Inferior parietal cortex (tissue), 1 donor: ENCODE measurements around the gene MAX.

Source experiments
- DNase-seq: peaks from one replicate; pipeline ENCODE4 v3.0.0-alpha.2; 2016; ENCODE audit errors: extremely low spot score

Gene MAX

DNA sequence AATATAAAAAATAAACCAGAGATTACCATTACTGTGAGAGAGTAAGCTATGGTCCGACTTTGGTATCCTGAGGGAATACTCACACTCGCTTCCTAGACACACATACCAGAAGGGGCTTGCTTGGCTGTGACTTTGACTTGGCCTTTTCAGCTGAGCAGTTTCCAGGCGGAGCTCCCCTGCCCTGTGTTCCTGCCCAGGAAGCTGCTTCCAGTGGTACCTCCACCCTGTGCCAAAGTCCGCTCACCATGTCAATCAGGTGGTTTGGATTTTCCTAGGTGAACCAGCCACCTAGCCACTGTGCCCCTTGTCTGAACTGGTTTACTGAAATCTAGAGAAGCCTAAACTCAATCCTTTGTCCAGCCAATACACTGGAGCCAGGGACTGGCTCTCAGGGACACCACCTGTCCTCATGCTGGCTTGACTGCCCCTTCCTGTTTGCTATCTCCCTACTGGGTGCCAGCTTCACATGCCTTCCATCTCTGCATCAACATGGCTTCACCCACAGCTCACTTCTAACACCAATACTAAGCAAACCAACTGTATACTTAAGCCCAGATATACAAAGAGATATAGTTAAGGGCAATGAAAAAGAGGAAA is 28.6 kb downstream of the MAX start:
- DNase-seq: no peak

DNA sequence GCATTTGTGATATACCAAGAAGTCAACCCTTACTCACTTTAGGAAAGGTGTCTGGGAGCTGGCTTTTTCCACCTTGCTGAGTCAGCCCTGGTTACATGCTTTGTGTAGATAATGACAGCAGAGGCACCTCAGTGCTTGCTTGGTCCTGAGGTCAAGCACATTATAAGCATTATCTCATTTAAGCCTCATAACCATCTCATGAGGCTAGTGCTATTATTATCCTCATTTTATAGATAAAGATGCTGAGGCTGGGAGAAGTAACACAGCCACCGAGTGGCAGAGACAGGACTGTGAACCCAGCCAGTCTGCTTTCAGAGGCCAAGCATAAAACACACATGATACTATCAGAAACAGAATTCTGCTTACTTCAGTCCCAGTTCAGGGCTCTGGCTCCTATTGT is 29.4 kb downstream of the MAX start:
- DNase-seq: no peak

DNA sequence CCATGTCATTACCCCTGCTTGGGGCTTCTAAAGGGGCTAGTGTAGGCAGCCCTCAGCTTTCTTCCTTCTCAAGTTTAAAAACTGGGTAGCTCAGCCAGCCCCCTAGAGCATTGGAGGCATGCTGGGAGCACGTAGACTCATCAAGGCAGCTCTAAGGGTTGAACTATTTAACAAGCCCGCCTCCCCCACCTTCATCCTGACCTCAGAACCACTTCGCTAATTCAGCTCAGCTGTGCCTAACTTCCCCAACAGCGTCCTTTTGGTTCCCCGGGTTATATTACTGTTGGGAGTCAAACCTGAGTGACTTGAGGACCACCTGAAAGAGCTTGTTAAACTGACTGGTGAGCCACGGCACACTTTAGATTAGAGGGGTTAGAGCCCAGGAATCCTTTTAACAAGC is 30.1 kb downstream of the MAX start:
- no peak for DNase-seq

DNA sequence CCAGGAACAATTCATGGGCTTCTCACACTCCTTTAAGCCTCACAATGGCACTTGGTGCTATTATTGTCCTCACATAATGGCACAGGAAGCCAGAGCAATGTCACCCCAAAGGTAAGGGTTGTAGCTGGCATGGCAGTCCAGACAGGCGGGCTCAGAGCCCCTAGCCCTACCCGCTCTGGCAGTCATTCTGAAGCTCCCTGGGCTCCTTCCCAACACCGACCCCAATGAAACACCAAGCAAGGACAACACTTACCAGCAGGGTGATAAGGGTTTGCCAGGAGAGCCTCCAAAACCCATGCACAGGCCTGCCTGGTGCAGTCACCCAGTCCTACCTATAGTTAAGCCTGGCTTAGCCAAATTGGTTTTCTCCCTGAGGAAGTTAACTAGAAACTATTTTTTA is 30.8 kb downstream of the MAX start:
- DNase-seq: no peak

DNA sequence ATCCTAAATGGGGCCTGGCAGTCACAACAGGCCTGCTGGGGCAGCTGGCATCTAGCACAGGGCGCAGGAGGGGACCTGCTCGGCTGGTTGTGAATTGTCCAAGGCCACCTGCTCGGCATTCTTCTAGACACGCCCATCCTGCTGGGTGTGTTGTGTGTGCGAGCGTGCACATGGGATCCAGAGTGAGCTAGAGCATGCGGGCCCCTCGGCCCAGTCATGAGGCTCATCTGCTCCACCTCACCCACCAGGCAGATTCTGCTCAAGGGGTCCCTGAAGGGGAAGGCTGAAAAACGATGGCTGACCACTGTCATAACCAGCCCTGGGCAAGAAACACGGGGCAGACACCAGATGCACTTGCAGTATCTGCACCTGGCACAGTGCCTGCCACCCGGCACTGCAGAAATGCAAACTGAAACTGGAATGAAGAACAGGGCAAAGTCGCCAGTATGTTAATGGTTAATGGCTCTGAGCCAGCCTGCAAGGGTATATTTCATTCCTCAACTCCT is 31.8 kb downstream of the MAX start:
- DNase-seq: no peak

DNA sequence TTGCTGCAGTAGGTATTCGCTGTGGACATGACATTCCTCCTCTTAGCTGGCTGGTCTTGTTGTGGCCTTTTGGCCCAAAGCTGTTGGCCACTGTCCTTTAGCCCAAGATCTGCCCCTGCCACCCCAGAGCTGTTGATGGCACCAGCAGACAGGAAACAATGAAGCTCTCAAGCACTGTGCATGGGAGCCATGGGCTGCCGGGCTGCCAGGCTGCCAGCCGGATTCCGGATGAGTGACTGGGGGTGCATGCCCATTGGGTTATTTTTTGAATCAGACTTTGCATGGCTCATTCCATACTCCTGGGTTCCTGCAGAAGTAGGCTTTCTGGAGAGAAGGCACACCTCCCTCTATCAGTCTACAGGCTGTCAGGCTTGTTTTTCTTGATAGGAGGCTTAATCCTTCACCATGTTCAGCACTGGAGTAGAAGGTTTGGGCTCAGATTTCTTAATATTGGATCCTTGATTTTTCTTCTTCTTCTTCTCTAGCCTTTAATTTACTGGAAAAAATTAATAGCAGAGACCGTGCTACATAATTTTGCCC is 32.4 kb downstream of the MAX start:
- no peak for DNase-seq

DNA sequence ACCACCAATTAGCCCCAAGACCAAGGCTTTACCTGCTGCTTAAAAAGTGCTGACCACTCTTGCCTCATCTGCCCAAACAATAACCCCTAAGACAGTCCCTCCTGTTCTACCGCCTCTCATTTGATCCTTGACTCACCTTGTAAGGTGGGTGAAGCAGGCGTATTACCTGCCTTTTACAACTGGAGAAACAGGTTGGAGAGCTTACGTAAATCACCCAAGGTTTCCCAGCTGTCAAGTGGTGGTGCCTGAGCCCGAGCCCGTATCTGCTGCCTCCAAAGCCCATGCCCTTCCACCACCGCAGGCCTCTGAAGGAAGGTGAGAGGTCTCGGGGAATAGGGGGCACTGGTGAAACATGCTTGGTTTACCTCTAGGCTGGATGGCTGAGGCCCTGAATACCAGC is 36.6 kb downstream of the MAX start:
- no peak for DNase-seq

DNA sequence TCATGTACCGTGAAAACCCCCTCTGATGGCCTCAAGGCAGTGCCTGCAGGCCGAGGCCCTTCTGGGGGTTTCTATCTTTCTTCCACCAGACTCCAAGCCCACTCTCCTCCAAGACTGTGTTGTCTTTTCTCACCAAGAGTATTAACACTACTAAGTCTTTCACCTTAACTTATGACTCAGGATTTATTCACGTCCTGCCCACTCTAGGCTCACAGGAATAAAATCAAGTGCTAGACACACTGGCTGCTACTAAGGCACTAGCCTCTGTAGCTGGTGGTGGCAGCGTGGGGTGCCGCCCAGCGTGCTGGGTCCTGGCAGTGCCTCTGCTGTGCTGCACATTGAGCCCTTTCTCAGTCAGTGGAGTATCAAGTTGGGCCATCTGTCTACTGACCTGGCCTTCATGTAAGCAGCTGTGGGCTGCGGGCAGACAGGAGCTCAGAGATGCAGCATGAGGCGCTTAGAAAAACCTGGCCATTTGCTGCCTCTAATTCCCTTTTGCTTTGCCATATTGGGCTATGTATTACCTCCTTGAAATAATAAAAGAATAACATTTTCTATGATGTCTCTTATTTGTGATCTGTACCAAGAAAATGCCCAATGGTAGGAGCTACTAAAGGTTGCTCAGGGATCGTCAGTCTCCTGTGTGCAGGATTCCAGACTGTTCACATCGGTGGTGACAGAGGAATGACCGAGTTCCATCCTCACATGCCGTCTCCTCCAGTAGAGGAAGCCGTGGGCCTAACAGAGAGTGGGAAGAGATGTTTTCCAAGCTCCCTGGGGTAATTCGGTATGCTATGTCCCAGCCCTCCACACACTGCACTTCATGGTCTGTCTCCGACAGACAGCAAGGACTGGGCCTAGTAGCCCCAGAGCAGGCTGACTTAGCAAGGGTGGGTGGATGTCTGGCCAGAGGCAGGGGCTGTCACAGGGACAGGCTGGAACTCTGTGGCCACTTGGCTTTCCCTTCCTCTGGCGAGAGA is 39.9 kb downstream of the MAX start:
- no peak for DNase-seq

DNA sequence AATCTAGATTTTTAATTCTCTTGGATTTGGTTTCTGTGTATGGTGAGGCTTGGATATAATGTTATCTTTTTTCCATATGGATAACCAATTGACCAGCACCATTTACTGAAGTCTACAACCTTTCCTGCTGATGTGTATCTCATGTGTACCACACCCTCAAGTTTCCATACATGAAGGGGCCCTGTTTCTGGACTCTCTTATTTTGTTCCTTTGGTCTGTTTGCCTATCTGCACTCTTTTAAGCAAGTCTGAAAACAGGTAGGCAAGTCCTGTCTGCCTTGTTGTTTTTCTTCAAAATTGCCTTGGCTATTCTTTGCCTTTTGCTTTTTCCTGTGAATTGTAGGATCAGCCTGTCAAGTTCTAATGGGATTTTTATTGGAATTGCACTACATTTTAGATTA is 44.6 kb downstream of the MAX start:
- DNase-seq: no peak

DNA sequence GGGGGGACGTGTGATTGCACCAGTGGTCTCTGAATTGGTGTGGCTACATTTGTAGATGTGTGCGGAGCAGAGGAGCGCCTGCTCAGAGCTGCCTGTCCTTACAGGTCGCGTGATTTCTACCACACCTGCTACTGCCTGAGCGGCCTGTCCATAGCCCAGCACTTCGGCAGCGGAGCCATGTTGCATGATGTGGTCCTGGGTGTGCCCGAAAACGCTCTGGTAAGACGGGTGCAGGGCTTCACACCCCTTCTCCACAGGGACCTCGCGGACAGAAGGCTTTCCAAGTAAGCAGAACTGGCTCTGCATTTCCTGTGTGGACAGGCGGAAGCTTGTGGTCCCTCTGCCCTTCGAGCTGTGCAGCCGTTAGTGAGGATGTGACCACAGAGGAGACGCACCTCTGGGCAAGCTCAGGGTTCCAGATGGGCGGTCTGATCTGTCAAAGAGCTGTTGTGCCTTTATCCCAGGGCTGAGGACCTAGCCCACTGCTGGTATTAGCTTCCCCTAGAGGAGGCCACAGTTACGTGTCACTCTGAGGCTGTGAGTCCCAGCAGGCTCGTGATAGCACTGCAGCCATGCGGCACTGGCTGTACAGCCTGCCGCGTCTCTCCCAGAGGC is 47.7 kb downstream of the MAX start:
- DNase-seq: no peak

DNA sequence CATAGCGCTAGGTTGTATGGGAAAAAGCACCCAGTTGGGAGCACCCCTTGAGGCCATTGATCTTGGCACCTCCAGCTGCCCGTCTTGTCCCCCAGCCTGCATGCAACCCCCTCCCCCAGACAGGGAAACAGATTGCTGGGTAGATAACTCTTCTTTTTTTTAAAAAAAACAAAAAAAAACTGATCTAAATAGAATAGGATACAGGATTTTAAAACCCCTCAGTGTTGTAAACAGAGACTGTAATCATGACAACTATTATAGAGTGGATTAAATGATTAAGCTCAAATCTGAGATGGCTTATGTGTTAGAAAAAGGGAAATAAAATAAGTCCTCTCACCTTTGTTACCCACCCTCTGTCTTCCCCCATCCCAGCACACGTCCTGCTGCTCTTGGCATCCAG is 48.9 kb downstream of the MAX start:
- DNase-seq: no peak

DNA sequence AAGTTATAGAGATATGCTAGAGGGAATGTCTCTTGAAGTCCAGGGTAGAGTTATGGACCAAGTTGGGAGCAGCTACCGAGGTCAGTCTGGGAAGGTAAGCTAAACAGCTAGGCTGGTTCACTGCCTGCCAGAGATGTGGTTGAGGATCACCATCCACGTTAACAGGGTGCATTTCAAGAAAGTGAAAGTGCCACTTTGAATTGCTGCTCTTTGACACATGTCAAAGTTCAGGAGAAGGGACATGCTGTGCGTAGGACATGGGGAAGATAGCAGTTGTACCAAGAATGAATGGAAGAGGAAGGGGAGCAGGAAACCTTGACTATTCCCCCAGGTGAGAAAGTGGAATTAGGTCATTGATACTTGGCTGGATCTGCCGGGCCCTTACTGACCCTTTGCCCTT is 49.5 kb downstream of the MAX start:
- no peak for DNase-seq

DNA sequence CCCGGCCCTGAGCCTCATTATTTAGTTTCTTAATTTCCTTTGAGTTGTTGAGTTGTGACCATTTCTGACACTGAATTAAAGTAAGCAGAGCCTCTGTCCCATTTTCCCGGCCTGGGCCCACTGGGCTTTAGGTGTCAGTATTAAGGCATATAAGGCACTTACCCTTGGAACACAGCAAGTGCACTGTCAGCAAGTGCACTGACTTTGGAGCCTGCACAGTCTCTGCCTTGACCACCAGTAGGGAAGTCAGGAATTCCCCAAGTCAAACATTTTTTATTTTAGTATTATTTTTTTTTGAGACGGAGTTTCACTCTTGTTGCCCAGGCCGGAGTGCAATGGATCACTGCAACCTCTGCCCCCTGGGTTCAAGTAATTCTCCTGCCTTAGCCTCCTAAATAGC is 56.6 kb downstream of the MAX start:
- DNase-seq: no peak

DNA sequence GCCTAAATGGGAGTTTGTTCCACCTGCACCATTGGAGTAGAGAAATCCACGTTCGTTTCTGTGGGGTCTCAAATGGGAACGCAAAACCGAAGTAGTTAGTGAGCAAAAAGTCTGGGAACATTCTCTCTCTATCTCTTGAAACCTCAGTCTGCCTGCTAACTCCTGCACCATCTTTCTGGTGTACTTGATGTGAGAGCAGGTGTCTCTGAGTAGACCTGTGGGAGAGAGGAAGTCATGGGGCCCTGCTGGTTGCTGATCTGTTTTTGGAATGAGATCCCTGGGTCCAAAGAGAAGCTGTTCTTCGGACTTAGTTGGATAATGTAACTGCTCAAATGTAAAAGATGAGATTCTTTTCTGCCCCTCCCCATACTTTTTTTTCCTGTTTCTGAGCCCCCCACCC is 57.3 kb downstream of the MAX start:
- no peak for DNase-seq

DNA sequence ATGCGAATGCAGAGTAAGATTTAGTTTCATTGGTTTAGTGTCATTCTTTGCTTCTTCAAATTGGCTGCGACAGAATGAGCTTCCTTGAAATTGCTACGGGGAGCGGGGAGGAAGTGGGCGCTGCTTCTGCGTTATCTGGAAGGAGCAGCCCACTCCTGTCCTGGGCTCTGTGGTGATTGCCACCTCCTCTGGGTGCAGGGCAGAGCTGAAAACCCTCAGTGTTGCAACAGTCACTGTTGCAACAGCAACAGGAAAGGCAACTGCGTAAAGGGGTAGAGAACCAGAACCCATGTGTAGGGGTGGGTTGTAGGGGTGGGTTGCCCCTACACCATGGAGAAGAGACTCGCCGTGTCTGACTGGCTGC is 57.7 kb downstream of the MAX start:
- no peak for DNase-seq

DNA sequence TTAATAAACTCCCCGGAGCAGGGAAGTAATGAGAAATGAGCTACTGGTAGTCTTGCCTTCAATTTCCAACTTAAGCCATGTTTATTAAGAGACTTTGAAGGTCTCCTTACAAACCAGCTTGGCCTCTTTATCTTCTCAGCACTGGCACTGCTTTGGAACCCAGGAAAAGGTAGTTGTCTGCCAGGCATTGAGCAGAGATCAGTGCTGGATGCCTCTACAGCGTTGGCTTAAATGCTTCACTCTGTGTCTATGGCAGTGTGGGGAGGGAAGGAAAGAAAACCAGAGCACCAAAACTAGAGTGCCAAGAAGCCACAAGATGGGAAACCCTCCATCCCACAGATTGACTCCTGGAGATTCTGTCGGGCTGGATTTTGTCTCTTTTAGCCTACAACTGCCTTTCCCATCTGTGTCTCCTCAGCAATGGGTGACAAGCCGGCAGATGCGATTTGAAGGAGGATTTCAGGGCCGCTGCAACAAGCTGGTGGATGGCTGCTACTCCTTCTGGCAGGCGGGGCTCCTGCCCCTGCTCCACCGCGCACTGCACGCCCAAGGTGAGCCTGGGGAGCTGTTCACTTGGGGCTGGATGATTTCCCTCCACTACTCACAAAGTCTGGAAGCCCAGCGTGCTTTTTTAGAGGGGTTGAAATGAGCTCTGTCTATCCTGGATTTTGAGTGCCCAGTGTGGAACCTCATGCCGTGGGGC is 58.3 kb downstream of the MAX start:
- no peak for DNase-seq

DNA sequence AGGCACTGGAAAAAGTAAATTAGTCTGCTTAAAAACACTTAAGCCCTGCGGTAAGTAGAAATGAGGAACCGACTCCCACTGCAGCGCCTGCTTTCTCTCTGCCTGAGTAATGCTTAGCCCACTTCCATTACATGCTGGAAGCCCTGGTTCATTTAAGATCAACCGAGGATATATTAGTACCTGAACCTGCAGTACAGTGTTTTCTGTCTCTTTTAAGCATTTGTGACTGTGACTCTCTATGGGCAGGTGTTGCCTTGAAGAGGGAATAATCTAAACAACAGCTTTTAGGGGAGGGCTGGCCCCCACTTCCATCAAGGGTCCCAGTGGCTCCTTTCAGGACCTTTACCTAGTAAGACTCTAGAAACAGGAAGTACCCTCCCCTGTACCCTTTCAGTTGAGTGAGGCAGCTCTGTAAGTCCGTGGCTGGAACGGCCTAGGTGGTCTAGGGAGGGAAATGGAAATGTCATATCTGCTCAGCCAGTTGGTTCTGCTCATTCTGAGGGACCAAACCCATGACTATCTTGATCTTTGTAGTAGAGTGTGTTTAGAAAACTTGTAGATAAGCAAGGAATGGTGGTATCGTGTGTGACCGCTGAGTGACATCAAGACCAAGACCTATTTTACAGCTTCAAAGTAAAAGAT is 59.5 kb downstream of the MAX start:
- DNase-seq: no peak

DNA sequence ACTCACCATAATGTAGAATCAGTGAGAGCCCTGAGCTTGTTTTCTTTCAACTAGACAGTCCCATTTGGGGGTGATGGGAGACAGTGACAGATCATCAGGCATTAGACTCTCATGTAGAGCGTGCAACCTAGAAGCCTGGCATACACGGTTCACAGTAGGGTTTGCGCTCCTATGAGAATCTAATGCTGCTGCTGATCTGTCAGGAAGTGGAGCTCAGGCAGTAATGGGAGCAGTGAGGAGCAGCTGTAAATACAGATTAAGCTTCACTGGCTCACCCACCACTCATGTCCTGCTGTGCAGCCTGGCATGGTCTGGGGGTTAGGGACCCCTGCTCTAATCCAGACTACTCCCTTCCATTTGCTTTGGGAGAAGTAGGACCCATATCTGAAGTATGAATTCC is 60.0 kb downstream of the MAX start:
- no peak for DNase-seq

DNA sequence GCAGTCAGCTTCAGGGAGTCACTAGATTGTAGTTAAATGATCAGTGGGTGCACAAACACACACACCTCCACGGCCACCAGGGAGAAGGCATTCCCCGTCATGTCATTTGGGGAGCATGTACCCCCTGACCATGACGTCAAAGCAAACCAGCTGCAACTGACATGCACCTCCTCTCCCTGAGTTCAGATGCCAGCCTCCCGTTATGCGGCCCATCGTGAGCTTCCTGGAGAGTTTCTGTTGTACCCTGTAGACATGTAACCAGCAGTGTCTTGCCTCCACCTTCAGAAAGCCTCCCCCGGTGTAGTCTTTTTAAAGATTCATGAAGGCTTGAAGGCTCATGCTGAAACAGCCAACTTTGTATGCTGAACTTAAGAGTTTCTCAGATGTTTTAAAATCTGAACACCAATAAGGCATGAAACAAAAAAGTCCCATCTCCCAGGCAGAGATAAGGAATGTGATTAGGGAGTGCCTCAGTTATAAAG is 60.8 kb downstream of the MAX start:
- DNase-seq: no peak

DNA sequence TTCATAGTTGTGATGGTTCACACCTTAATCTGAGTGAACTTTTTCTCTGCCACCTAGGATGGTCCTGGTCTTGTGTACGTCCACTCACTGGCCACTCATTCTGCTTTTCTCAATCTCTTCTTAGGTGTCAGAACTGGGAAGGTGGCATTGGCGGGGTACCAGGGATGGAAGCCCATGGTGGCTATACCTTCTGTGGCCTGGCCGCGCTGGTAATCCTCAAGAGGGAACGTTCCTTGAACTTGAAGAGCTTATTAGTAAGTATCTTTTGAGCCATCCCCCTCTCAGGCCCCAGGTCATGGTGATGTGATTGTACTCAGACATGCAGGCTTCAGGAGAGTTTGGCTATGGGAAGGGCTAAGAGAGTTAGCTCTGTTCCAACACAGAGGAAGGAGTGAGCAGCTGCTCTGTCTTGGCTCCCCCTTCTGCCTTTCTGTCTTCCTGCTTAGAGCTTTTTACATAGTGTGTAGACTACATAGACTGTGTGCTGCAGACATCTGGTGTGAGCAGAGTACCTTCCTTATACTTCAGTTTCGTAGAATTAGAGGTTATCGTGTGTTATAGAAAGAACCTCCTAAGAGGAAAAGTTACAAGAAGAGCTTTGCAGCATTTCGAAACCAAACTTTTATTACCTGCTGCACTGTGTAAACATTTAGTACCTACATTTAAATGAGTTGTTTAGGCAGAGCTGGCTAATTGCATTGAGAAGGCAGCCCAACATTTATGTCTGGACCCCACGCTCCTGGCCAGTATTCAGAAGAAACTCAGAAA is 61.5 kb downstream of the MAX start:
- DNase-seq: no peak

DNA sequence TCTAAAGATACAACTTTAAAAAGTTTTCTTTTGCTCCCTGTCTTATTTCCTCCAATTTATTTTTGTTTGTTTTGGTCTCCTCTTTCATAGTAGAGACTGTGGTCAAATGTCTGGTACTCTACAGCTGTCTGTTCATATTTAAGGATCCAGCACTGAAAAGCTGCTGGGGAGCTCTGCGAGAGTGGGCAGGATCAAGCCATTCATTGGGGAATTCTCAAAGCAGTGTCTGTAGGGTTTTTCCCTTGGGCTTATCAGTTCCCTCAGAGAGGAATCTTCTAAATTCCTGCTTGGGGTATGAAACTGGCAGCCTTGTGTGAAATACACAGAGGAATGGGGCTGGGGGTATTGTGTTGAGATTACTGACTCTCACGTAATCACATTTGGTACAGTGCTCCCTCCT is 63.4 kb downstream of the MAX start:
- no peak for DNase-seq
